SKM-1 (cell line): ENCODE measurements around the gene FAM78B.

Source experiments
- DNase-seq: peaks from one replicate; lab custom pipeline; 2025; ENCODE audit not compliant: unreplicated experiment; lab: John Stamatoyannopoulos, UW

Gene FAM78B

GRCh38 chr1:166164995-166165660 lies 1.7 kb downstream of the FAM78B start:
- DNase-seq = no peak

- DNase-seq = no peak
Measured at GRCh38 chr1:166164646-166164994, 2.2 kb downstream of the FAM78B start.

- DNase-seq = no peak
Measured at GRCh38 chr1:166159656-166160055, 7.1 kb downstream of the FAM78B start.

- no peak for DNase-seq
Measured at GRCh38 chr1:166156674-166157073, 10.1 kb downstream of the FAM78B start.

GRCh38 chr1:166155108-166155507 lies 11.7 kb downstream of the FAM78B start:
- DNase-seq = no peak

- no peak for DNase-seq
Measured at GRCh38 chr1:166153525-166154314, 13.1 kb downstream of the FAM78B start.

- DNase-seq = no peak
Measured at GRCh38 chr1:166152978-166153377, 13.8 kb downstream of the FAM78B start.

- no peak for DNase-seq
Measured at GRCh38 chr1:166151804-166152203, 15.0 kb downstream of the FAM78B start.

- no peak for DNase-seq
Measured at GRCh38 chr1:166145499-166145898, 21.3 kb downstream of the FAM78B start.

GRCh38 chr1:166141969-166142368 lies 24.8 kb downstream of the FAM78B start:
- DNase-seq = no peak

GRCh38 chr1:166140251-166140650 lies 26.6 kb downstream of the FAM78B start:
- DNase-seq = no peak

- no peak for DNase-seq
Measured at GRCh38 chr1:166139735-166140134, 27.1 kb downstream of the FAM78B start.

GRCh38 chr1:166136699-166137401 lies 30.0 kb downstream of the FAM78B start:
- no peak for DNase-seq

GRCh38 chr1:166136222-166136621 lies 30.6 kb downstream of the FAM78B start:
- DNase-seq = no peak

- no peak for DNase-seq
Measured at GRCh38 chr1:166133857-166134256, 32.9 kb downstream of the FAM78B start.

- DNase-seq = no peak
Measured at GRCh38 chr1:166133276-166133841, 33.4 kb downstream of the FAM78B start.

- DNase-seq = no peak
Measured at GRCh38 chr1:166132496-166132895, 34.3 kb downstream of the FAM78B start.

GRCh38 chr1:166129006-166129405 lies 37.8 kb downstream of the FAM78B start:
- no peak for DNase-seq

- no peak for DNase-seq
Measured at GRCh38 chr1:166128195-166128594, 38.6 kb downstream of the FAM78B start.

- DNase-seq = no peak
Measured at GRCh38 chr1:166127003-166127402, 39.8 kb downstream of the FAM78B start.

- no peak for DNase-seq
Measured at GRCh38 chr1:166122873-166123466, 43.8 kb downstream of the FAM78B start.
